RWPE1 (cell line): ENCODE results near the gene ARHGAP28.
"Not testable (repeated sequence)": the region's sequence is repeated elsewhere in the genome, so short reads cannot be mapped to it uniquely, and the experiment has no call there.

Source experiments
- CTCF ChIA-PET: fragments of 350-600 bp; sonication (Branson Sonifier 250); formaldehyde crosslinking; extraction: SDS; loops from one replicate; lab custom pipeline; 2021; lab: Yijun Ruan, JAX
- POLR2A ChIA-PET: fragments of 400-600 bp; formaldehyde crosslinking; extraction: SDS; loops from one replicate; lab custom pipeline; 2020; ENCODE audit warnings: antibody characterized with exemption; ENCODE audit not compliant: low non-redundant PET; lab: Yijun Ruan, JAX
- DNase-seq: peaks from one replicate; pipeline ENCODE4 v3.0.0; 2012; ENCODE audit warnings: low spot score
- H3K27ac ChIP-seq: fragments of 450-650 bp; 2 replicates; pipeline ENCODE4 v1.5.1; 2017
- TF ChIP-seq, protein P1 (sequence below): fragments of 450-650 bp; conservative IDR thresholded peaks from 2 replicates; pipeline ENCODE4 v1.5.1; 2017; ENCODE audit warnings: low read depth, mild to moderate bottlenecking

Gene ARHGAP28

DNA sequence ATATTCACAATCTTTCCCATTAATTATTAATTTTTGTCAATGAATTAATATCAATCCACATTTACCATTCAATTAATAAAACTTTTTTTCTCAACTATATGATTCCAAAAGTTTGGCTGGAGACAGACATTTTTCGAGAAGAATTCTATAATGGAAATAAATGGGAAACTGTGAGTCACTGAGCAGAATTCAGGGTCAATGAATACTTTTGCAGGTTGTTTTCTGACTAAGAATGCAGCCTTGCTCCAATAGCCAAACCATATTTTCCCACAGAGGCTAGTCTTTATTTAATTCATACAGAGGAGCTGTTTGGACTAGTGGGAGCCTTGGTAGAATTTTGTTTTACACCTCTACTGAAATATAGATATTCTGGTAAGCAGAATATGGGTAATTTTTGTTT is 82.3 kb downstream of the ARHGAP28 start:
- no peak for DNase-seq
- ChIA-PET CTCF (no interaction called here), POLR2A (no interaction called here)
- no peak overlapping the region for H3K27ac ChIP-seq
- TF ChIP-seq, protein P1, sequence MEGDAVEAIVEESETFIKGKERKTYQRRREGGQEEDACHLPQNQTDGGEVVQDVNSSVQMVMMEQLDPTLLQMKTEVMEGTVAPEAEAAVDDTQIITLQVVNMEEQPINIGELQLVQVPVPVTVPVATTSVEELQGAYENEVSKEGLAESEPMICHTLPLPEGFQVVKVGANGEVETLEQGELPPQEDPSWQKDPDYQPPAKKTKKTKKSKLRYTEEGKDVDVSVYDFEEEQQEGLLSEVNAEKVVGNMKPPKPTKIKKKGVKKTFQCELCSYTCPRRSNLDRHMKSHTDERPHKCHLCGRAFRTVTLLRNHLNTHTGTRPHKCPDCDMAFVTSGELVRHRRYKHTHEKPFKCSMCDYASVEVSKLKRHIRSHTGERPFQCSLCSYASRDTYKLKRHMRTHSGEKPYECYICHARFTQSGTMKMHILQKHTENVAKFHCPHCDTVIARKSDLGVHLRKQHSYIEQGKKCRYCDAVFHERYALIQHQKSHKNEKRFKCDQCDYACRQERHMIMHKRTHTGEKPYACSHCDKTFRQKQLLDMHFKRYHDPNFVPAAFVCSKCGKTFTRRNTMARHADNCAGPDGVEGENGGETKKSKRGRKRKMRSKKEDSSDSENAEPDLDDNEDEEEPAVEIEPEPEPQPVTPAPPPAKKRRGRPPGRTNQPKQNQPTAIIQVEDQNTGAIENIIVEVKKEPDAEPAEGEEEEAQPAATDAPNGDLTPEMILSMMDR: no peak

DNA sequence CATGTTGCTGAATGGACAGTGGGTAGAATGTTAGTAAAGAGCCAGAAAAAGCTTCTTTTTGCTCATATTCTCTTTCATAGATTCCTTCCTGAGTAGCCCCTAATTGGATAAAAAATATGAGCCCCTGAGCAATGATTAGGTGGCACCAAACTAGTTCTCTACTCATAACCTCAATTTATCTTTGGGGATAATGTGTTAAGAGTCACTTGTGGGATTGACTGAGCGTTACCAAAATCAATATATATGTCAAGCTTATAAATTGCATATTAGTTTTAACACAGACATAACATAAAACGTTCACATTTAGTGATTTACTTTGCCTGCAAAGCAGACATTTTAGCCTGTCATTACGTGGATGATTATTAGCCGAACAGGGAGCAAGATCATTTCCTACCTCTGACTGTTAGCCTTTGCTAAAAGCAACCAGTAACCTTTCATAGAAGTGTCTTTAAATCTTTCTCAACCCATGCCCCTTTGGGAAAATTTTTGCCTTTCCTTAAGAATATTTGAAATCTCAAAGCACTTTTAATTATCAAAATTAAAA is 85.4 kb downstream of the ARHGAP28 start:
- H3K27ac ChIP-seq: no peak overlapping the region
- TF ChIP-seq, protein P1: no peak
- CTCF ChIA-PET: no interaction called here
- POLR2A ChIA-PET: no interaction called here
- DNase-seq: no peak

DNA sequence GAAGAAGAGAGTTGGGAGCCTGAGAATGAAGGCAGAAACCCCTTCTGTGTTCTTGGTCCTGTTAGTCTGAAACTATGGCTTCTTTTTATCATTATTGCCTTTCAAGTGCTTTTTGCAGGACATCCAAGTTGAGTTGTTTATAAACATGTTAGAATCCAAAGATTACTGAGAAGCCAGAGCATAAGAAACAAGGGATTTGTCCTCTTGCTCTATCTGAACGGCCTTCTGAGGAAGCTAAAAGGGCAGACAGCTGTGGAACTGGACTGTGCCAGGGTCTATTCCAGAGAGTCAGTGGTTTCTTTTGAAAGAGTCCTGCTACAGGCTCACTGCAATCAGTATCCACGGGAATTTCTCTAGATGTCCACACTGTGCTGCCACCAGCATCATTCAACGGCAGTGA is 86.6 kb downstream of the ARHGAP28 start:
- ChIA-PET POLR2A (no interaction called here), CTCF (interaction anchor here (0.6 kb wide), 1 partner anchor 11 kb away, joined by 3 read pairs; no protein-coding TSS in a partner anchor)
- TF ChIP-seq, protein P1: no peak
- DNase-seq: no peak
- H3K27ac ChIP-seq: no peak overlapping the region

DNA sequence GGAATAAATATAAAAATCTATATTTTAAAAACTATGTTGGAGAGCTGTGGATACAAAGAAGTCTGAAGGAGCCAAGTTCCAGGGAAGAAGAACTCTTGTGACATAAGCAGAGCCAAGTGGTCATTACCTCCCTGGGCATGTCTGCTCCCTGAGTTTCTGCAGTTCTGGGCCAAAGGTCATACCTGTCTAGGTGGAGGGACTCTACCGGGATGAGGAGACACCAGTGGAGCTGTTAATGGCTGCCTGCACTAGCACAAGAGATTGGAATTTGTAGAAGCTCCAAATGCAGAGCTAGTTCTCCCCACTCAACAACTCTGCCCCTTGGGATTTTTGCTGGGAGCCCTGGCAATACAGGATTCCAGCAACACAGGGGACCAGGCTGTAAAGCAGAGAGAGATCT is 89.8 kb downstream of the ARHGAP28 start:
- H3K27ac ChIP-seq: no peak overlapping the region
- TF ChIP-seq, protein P1: no peak
- POLR2A ChIA-PET: no interaction called here
- no peak for DNase-seq
- CTCF ChIA-PET: no interaction called here

DNA sequence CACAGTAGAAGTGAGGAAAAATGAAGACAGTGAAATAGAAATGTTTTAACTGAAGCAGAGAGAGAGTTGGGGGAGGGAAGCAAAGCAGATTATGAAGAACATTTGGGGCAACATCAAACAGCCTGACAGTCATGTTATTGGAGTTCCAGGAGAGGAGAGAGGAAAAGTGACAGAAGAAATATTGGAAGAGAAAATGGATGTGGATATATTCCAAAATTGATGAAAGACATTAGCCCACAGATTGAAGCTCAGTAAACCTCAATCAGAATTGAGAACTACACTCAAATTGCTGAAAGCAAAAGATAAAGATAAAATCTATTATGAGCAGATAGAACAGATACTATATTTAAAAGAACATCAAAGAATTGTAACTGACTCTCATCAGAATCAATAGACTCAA is 90.8 kb downstream of the ARHGAP28 start:
- ChIA-PET POLR2A (no interaction called here), CTCF (no interaction called here)
- H3K27ac ChIP-seq: no peak overlapping the region
- TF ChIP-seq, protein P1: no peak
- DNase-seq: no peak

DNA sequence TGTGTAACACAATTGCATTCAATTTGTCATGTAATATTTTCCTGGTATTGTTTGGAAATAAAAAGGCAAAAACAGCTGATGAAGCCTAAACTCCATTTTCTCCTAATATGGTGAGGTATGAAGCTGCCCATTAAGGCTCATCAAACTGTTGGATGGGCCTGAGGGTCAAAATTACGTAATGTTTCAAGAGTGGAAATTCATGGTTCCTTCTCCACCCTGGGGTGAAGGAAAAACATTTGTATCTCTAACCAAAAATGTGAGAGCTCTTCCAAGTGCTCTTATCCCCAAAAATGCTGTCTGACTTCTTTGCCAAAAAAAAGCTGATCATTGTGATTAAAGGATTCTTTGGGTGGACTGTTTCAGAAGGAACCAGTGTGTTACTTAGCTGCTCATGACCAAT is 91.8 kb downstream of the ARHGAP28 start:
- no peak for DNase-seq
- CTCF ChIA-PET: no interaction called here
- TF ChIP-seq, protein P1: no peak
- no peak overlapping the region for H3K27ac ChIP-seq
- POLR2A ChIA-PET: no interaction called here

DNA sequence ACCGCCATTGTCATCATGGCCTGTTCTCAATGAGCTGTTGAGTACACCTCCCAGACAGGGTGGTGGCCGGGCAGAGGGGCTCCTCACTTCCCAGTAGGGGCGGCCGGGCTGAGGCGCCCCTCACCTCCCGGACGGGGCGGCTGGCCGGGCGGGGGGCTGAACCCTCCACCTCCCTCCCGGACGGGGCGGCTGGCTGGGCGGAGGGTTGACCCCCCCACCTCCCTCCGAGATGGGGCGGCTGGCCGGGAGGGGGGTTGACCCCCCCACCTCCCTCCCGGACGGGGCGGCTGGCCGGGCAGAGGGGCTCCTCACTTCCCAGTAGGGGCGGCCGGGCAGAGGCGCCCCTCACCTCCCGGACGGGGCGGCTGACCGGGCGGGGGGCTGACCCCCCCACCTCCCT is 97.6 kb downstream of the ARHGAP28 start:
- POLR2A ChIA-PET, CTCF ChIA-PET, DNase-seq, H3K27ac ChIP-seq: not testable (repeated sequence)

DNA sequence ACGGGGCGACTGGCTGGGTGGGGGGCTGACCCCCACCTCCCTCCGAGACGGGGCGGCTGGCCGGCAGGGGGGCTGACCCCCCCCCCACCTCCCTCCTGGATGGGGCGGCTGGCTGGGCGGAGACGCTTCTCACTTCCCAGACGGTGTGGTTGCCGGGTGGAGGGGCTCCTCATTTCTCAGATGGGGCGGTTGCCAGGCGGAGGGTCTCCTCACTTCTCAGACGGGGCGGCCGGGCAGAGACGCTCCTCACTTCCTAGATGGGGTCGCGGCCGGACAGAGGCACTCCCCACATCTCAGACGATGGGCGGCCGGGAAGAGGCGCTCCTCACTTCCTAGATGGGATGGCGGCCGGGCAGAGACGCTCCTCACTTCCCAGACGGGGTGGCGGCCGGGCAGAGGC is 98.0 kb downstream of the ARHGAP28 start:
- CTCF ChIA-PET, POLR2A ChIA-PET, DNase-seq, H3K27ac ChIP-seq: not testable (repeated sequence)
